ENCODE measurements around the gene TDRD15.
"Not testable (repeated sequence)": the region's sequence is repeated elsewhere in the genome, so short reads cannot be mapped to it uniquely, and the experiment has no call there.

TDRD15 gene

DNA sequence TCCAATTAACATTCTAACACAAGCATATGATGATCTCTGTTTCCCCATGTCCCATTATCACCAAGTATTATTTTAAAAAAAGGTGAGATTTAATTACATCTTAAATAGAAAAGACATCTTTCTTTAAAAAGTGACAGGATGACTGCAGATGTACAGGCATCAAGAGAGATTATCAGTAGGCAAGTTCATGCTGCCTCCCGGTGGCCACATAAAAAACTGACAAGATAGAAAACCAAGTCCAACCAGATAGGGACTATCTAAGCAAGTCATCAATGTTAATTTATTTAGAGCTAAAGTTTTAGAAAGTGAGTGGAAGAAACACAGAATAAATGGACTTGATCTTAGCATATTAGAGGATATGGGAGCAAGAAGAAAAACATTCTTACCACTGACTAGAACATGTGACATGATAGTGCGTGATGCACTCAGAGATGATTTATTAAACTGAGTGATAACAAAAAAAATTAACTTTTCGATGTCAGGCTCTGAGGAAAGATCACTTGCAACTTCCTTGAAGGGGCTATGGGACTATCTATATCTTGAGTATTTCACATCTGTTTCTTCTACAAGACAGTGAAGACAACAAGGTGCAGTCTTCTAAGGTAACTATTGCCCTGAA is 5.4 kb upstream of the TDRD15 start:
- no peak for TF ChIP-seq Cebpa-rat (IDR thresholded peaks at IDR 0.05)
- H3K27me3 ChIP-seq = peaks cover 0 to 5% (median 0%) of the 10 kb centered on the region in 11 experiments; a peak in 3 of 22 replicates
- H3K36me3 ChIP-seq = no peaks in the 10 kb centered on the region
- no peak overlapping the region for H3K4me2 ChIP-seq
- H4K20me1 ChIP-seq = no peaks in the 10 kb centered on the region; a peak in 1 of 22 replicates
- peaks cover 0 to 8% (median under 1%) of the 10 kb centered on the region in 10 experiments; a peak in 6 of 20 replicates for H3K4me1 ChIP-seq
- no peak overlapping the region for H3K9ac ChIP-seq
- no peaks in the 10 kb centered on the region for H3K9me3 ChIP-seq (replicated peaks in 1 of 11)
- H3K27ac ChIP-seq = no peak overlapping the region
- H3K4me3 ChIP-seq = no peak overlapping the region

- TF ChIP-seq Cebpa-rat (IDR thresholded peaks at IDR 0.05) = no peak
- Histone ChIP-seq H3K9me3 (replicated peaks in 1 of 11) (no peaks in the 10 kb centered on the region), H4K20me1 (no peaks in the 10 kb centered on the region), H3K36me3 (no peaks in the 10 kb centered on the region), H3K27ac (no peak overlapping the region), H3K27me3 (no peaks in the 10 kb centered on the region), H3K4me2 (no peak overlapping the region), H3K4me3 (no peak overlapping the region), H3K9ac (no peak overlapping the region), H3K4me1 (no peaks in the 10 kb centered on the region)
These were observed 8.1 kb downstream of the TDRD15 start for GRCh38 chr2:21131861-21132260.

DNA sequence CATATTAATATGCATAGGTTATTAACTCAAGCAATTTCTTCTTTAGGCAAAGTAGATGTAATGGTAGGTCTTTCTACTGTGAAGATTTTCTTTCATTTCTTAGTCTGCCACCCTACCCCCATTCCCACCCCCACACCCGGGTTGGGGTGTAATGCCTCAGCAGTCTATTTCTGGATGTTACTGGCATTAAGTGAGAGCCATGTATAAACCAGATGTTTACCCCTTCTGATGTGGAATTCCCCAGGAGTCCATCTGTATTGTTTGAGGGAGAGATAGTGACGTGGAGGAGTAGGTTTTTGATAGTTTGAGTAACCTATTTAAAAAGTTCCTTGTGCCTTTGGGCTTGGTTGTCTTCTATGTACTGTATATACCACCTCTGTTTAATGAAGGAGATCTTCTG is 11.8 kb downstream of the TDRD15 start:
- H3K27ac ChIP-seq = no peak overlapping the region
- no peaks in the 10 kb centered on the region for H3K4me1 ChIP-seq
- no peak overlapping the region for H3K4me3 ChIP-seq
- no peaks in the 10 kb centered on the region for H3K9me3 ChIP-seq (replicated peaks in 1 of 11)
- no peaks in the 10 kb centered on the region for H4K20me1 ChIP-seq
- H3K9ac ChIP-seq = no peak overlapping the region
- no peak for TF ChIP-seq Cebpa-rat (IDR thresholded peaks at IDR 0.05)
- H3K4me2 ChIP-seq = no peak overlapping the region
- no peaks in the 10 kb centered on the region for H3K27me3 ChIP-seq
- no peaks in the 10 kb centered on the region for H3K36me3 ChIP-seq

- Histone ChIP-seq H3K9ac (no peak overlapping the region), H3K9me3 (replicated peaks in 1 of 11) (no peaks in the 10 kb centered on the region), H3K27me3 (no peaks in the 10 kb centered on the region), H3K27ac (no peak overlapping the region), H4K20me1 (no peaks in the 10 kb centered on the region), H3K4me1 (no peaks in the 10 kb centered on the region), H3K4me2 (no peak overlapping the region), H3K4me3 (no peak overlapping the region), H3K36me3 (no peaks in the 10 kb centered on the region)
- TF ChIP-seq Cebpa-rat (IDR thresholded peaks at IDR 0.05) = no peak
These were observed 18.4 kb downstream of the TDRD15 start for GRCh38 chr2:21142149-21142548.

GRCh38 chr2:21146638-21147037 is 22.9 kb downstream of the TDRD15 start:
- Histone ChIP-seq H3K27me3 (no peaks in the 10 kb centered on the region), H3K36me3 (no peaks in the 10 kb centered on the region), H4K20me1 (no peaks in the 10 kb centered on the region), H3K27ac (no peak overlapping the region), H3K4me1 (no peaks in the 10 kb centered on the region), H3K4me2 (no peak overlapping the region), H3K4me3 (no peak overlapping the region), H3K9me3 (replicated peaks in 1 of 11) (no peaks in the 10 kb centered on the region), H3K9ac (no peak overlapping the region)
- no peak for TF ChIP-seq Cebpa-rat (IDR thresholded peaks at IDR 0.05)

GRCh38 chr2:21148718-21149117 is 24.9 kb downstream of the TDRD15 start:
- Histone ChIP-seq H4K20me1 (no peaks in the 10 kb centered on the region), H3K9ac (no peak overlapping the region), H3K36me3 (no peaks in the 10 kb centered on the region), H3K4me3 (no peak overlapping the region), H3K27ac (no peak overlapping the region), H3K9me3 (replicated peaks in 1 of 11) (no peaks in the 10 kb centered on the region), H3K4me2 (no peak overlapping the region), H3K4me1 (no peaks in the 10 kb centered on the region), H3K27me3 (no peaks in the 10 kb centered on the region)
- TF ChIP-seq Cebpa-rat (IDR thresholded peaks at IDR 0.05) = no peak

GRCh38 chr2:21151234-21151633 is 27.5 kb downstream of the TDRD15 start:
- not testable (repeated sequence) for H3K27ac ChIP-seq; H3K27me3 ChIP-seq; H3K9me3 ChIP-seq (replicated peaks in 1 of 11); H3K9ac ChIP-seq; H3K4me1 ChIP-seq; H3K36me3 ChIP-seq; H3K4me3 ChIP-seq; H3K4me2 ChIP-seq; H4K20me1 ChIP-seq

GRCh38 chr2:21155365-21156136 is 31.8 kb downstream of the TDRD15 start:
- Histone ChIP-seq H3K27me3 (no peaks in the 10 kb centered on the region), H3K4me3 (no peak overlapping the region), H3K4me2 (no peak overlapping the region)

GRCh38 chr2:21161122-21161521 is 37.4 kb downstream of the TDRD15 start:
- peaks cover 0 to 19% (median 14%) of the 10 kb centered on the region in 11 experiments; a peak in 14 of 22 replicates for H3K9me3 ChIP-seq (replicated peaks in 1 of 11)
- H3K4me3 ChIP-seq = no peak overlapping the region
- H3K27me3 ChIP-seq = no peaks in the 10 kb centered on the region
- H3K36me3 ChIP-seq = no peaks in the 10 kb centered on the region
- no peak for TF ChIP-seq Cebpa-rat (IDR thresholded peaks at IDR 0.05)
- no peak overlapping the region for H3K4me2 ChIP-seq
- H3K27ac ChIP-seq = no peak overlapping the region
- no peak overlapping the region for H3K9ac ChIP-seq
- no peaks in the 10 kb centered on the region for H4K20me1 ChIP-seq
- no peaks in the 10 kb centered on the region for H3K4me1 ChIP-seq

More at GRCh38 chr2:21155365-21156136, 31.8 kb downstream of the TDRD15 start:
- H3K9ac ChIP-seq = no peak overlapping the region
- no peaks in the 10 kb centered on the region for H3K9me3 ChIP-seq (replicated peaks in 1 of 11)
- no peaks in the 10 kb centered on the region for H3K4me1 ChIP-seq
- no peak overlapping the region for H3K27ac ChIP-seq
- no peak for TF ChIP-seq Cebpa-rat (IDR thresholded peaks at IDR 0.05)
- H3K36me3 ChIP-seq = no peaks in the 10 kb centered on the region
- no peaks in the 10 kb centered on the region for H4K20me1 ChIP-seq

All from BLaER1 treated with 17β-estradiol and CSF1 and Interleukin-3, amounts not matched to agents 10 nM and 100 nM (cell line).